GM19239 (cell line): ENCODE measurements around the gene AIF1.
"Not testable (repeated sequence)": the region's sequence is repeated elsewhere in the genome, so short reads cannot be mapped to it uniquely, and the experiment has no call there.

Source experiments
- DNase-seq: peaks from one replicate; pipeline ENCODE4 v3.0.0; 2011; ENCODE audit warnings: low spot score; ENCODE audit not compliant: insufficient read length
- FAIRE-seq: peaks from 2 replicates; lab custom pipeline; 2011; peaks lifted over from hg19 to GRCh38; lab: Jason Lieb, UNC

Gene AIF1

GRCh38 chr6:31580438-31580740, 34.6 kb upstream of the AIF1 start:
- no peak for FAIRE-seq
- DNase-seq = no peak

GRCh38 chr6:31580807-31581433, 34.1 kb upstream of the AIF1 start:
- FAIRE-seq (peak; percentile 31), DNase-seq (no peak)

GRCh38 chr6:31581434-31582229, 33.4 kb upstream of the AIF1 start:
- FAIRE-seq (peak; percentile 44), DNase-seq (no peak)

GRCh38 chr6:31582230-31582643, 32.8 kb upstream of the AIF1 start, which contains the start of gene LTB:
Gene LTB, minus strand, starts transcription at chr6:31582424. Its CDS starts 7 bp downstream, at chr6:31582417.
- DNase-seq = no peak

GRCh38 chr6:31585491-31585890, 29.5 kb upstream of the AIF1 start:
- FAIRE-seq = peak; percentile 84
- no peak for DNase-seq

More at GRCh38 chr6:31582230-31582643, 32.8 kb upstream of the AIF1 start, which contains the start of gene LTB:
- FAIRE-seq = no peak

- DNase-seq = no peak
- FAIRE-seq = peak; percentile 35
Measured at GRCh38 chr6:31586008-31586407, 29.0 kb upstream of the AIF1 start, which contains the start of gene LST1. Gene LST1, plus strand, starts transcription at chr6:31586277. Its CDS starts 1,023 bp downstream, at chr6:31587300.

- FAIRE-seq (no peak), DNase-seq (no peak)
Measured at GRCh38 chr6:31586599-31587281, 28.3 kb upstream of the AIF1 start.

- no peak for DNase-seq
- peak; percentile 92 for FAIRE-seq
Measured at GRCh38 chr6:31587791-31588777, 26.9 kb upstream of the AIF1 start.

- DNase-seq (no peak), FAIRE-seq (no peak)
Measured at GRCh38 chr6:31588871-31589650, 26.0 kb upstream of the AIF1 start.

- not testable (repeated sequence) for FAIRE-seq
Measured at GRCh38 chr6:31590691-31591090, 24.3 kb upstream of the AIF1 start.

GRCh38 chr6:31592396-31592771, 22.6 kb upstream of the AIF1 start:
- DNase-seq (no peak), FAIRE-seq (no peak)

More at GRCh38 chr6:31590691-31591090, 24.3 kb upstream of the AIF1 start:
- DNase-seq = not testable (repeated sequence)

- DNase-seq (no peak), FAIRE-seq (peak; percentile 77)
Measured at GRCh38 chr6:31597006-31597405, 18.0 kb upstream of the AIF1 start.

- FAIRE-seq = no peak
- DNase-seq = no peak
Measured at GRCh38 chr6:31607317-31607716, 7.7 kb upstream of the AIF1 start.

GRCh38 chr6:31609519-31610406, 5.3 kb upstream of the AIF1 start:
- no peak for DNase-seq
- no peak for FAIRE-seq

GRCh38 chr6:31610968-31611367, 4.1 kb upstream of the AIF1 start:
- DNase-seq = no peak
- FAIRE-seq = no peak

- DNase-seq (no peak), FAIRE-seq (peak; percentile 85)
Measured at GRCh38 chr6:31614075-31614619, 887 bp upstream of the AIF1 start.

- no peak for FAIRE-seq
- no peak for DNase-seq
Measured at GRCh38 chr6:31615748-31616147, 714 bp downstream of the AIF1 start.

GRCh38 chr6:31617010-31617409, 2.0 kb downstream of the AIF1 start:
- DNase-seq (no peak), FAIRE-seq (no peak)
